Sigmoid colon (tissue), 3 donors: ENCODE measurements around the gene SNRPB2.

ENCODE experiments used
- CTCF ChIP-seq, 4 experiments: fragments of 450-650 bp in 3 of 4; fragments of 200-600 bp in 1 of 4; IDR thresholded peaks; one replicate each; pipeline ENCODE4 v1.5.1; 2016 to 2019; ENCODE audit warnings: antibody characterized with exemption in 4 of 4, mild to moderate bottlenecking in 3 of 4, moderate library complexity in 2 of 4
- POLR2A ChIP-seq, 2 donors: fragments of 450-650 bp; IDR thresholded peaks; one replicate each; pipeline ENCODE4 v1.6.1; 2016; ENCODE audit warnings: antibody characterized with exemption in 2 of 2, mild to moderate bottlenecking in 2 of 2, moderate library complexity in 2 of 2

GRCh38 chr20:16711661-16712258 is 18.1 kb upstream of the SNRPB2 start:
- no peak for TF ChIP-seq CTCF (IDR thresholded peaks at IDR 0.05)
- no peak for TF ChIP-seq POLR2A (IDR thresholded peaks at IDR 0.05)
